ENCODE data around the gene C2orf68.
"Not testable (repeated sequence)": the region's sequence is repeated elsewhere in the genome, so short reads cannot be mapped to it uniquely, and the experiment has no call there.

The C2orf68 gene

DNA sequence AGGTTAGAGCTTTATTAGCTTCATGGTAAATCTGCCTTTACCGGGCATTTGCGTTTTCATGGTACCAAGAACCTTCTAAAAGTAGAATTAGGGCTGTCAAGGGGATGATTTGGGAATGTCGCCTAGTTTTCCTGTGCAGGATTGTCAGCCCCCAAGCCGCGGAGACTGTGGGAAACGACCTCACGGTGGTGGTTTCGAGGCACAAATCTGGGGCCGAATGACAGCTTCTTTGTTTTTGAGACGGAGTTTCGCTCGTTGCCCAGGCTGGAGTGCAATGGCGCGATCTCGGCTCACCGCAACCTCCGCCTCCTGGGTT lies 3.5 kb upstream of the C2orf68 start:
- ChIA-PET POLR2A (interaction anchor here (0.6 kb wide), 1 partner anchor 8 kb away, joined by 5 read pairs; no protein-coding TSS in a partner anchor), CTCF (interaction anchor here (1.1 kb wide), 1 partner anchor 11 kb away, joined by 4 read pairs; no protein-coding TSS in a partner anchor)
- TF ChIP-seq, protein P1, sequence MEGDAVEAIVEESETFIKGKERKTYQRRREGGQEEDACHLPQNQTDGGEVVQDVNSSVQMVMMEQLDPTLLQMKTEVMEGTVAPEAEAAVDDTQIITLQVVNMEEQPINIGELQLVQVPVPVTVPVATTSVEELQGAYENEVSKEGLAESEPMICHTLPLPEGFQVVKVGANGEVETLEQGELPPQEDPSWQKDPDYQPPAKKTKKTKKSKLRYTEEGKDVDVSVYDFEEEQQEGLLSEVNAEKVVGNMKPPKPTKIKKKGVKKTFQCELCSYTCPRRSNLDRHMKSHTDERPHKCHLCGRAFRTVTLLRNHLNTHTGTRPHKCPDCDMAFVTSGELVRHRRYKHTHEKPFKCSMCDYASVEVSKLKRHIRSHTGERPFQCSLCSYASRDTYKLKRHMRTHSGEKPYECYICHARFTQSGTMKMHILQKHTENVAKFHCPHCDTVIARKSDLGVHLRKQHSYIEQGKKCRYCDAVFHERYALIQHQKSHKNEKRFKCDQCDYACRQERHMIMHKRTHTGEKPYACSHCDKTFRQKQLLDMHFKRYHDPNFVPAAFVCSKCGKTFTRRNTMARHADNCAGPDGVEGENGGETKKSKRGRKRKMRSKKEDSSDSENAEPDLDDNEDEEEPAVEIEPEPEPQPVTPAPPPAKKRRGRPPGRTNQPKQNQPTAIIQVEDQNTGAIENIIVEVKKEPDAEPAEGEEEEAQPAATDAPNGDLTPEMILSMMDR (IDR thresholded peaks at IDR 0.05; ENCODE audit: control extremely low read depth, extremely low read depth, low read depth, missing control alignments) = no peak
- DNase-seq (ENCODE audit: extremely low spot score) = no peak

DNA sequence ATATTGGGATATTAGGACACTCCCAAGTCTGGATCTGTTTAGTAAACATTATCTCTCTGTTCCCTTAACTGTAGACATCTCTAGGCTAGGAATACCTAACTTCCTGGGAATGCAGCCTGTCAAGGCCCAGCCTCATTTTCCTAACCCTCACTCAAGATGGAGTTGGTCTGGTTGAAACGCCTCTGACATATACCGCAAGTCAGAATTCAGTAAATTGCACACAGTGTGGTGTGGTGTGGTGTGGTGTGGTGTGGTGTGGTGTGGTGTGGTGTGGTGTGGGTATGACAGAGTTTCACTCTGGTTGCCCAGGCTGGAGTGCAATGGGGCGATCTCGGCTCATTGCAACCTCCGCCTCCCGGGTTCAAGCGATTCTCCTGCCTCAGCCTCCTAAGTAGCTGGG lies 2.9 kb upstream of the C2orf68 start:
- not testable (repeated sequence) for DNase-seq (ENCODE audit: extremely low spot score)

DNA sequence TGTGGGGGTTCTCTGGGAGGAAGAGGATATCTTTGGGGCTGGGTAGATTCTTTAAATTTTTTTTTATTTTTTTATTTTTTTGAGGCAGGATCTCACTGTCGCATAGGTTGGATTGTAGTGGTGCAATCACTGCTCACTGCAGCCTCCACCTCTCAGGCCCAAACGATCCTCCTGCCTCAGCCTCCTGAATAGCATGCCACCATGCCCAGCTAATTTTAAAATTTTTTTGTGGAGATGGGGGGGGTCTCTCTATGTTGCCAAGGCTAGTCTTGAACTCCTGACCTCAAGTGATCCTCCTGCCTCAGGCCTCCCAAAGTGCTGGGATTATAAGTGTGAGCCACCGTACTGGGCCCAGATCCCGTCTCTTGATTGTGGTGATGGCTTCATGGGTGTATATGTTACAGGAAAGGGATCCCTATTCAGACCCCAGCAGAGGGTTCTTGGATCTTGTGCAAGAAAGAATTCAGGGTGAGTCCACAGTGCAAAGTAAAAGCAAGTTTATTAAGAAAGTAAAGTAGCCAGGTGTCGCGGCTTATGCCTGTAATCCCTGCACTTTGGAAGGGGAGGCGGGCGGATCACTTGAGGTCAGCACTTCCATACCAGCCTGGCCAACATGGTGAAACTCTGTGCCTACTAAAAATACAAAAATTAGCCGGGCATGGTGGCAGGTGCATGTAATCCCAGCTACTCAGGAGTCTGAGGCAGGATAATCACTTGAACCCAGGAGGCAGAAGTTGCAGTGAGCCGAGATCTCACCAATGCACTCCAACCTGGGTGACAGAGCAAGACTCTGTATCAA lies 2.0 kb upstream of the C2orf68 start:
- DNase-seq (ENCODE audit: extremely low spot score) = no peak
- TF ChIP-seq, protein P1 (IDR thresholded peaks at IDR 0.05; ENCODE audit: control extremely low read depth, extremely low read depth, low read depth, missing control alignments) = no peak
- ChIA-PET CTCF (interaction anchor here (1.1 kb wide), 1 partner anchor 23 kb away, joined by 4 read pairs; no protein-coding TSS in a partner anchor), POLR2A (interaction anchor here (0.6 kb wide), 1 partner anchor 11 kb away, joined by 3 read pairs; the partner anchor contains the start of gene TMEM150A)

More for the DNA sequence above, 2.9 kb upstream of the C2orf68 start:
- POLR2A ChIA-PET = not testable (repeated sequence)
- CTCF ChIA-PET = interaction anchor here (1.1 kb wide), 1 partner anchor 12 kb away, joined by 4 read pairs; no protein-coding TSS in a partner anchor

DNA sequence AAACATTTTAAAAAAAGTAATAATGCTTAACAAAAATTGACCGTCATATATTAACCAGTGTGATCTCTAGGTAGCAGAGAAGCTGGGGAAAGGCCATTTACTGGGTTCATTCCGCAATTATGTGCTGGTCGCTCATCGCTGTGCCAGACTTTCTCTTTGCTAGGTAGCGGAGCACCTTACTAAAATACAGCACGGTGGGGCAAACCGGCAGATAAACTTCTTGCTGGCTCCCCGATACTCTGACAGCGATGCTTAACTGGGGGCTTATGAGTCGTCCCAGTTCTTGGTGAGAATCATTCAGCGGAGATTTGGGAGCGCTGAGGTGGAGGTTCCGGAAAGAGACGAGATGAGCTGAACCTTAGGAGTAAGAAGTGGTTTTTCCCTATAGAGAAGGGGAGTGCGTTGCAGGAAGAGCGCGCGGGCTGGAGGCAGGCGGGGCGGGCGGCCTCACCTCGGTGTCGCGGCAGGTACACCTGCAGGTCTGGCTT lies 605 bp downstream of the C2orf68 start:
- POLR2A ChIA-PET = interaction anchor here (0.9 to 1.2 kb wide), 5 partner anchors 11 to 257 kb away, joined by 4 to 6 read pairs (median 4); partner anchors contain the start of genes ELMOD3, RETSAT and RNF181
- TF ChIP-seq, protein P1 (IDR thresholded peaks at IDR 0.05; ENCODE audit: control extremely low read depth, extremely low read depth, low read depth, missing control alignments) = no peak
- CTCF ChIA-PET = interaction anchor here (1.0 to 1.3 kb wide), 6 partner anchors 9 to 203 kb away, joined by 3 to 5 read pairs (median 3); partner anchors contain the start of gene TMEM150A
- DNase-seq (ENCODE audit: extremely low spot score) = no peak

DNA sequence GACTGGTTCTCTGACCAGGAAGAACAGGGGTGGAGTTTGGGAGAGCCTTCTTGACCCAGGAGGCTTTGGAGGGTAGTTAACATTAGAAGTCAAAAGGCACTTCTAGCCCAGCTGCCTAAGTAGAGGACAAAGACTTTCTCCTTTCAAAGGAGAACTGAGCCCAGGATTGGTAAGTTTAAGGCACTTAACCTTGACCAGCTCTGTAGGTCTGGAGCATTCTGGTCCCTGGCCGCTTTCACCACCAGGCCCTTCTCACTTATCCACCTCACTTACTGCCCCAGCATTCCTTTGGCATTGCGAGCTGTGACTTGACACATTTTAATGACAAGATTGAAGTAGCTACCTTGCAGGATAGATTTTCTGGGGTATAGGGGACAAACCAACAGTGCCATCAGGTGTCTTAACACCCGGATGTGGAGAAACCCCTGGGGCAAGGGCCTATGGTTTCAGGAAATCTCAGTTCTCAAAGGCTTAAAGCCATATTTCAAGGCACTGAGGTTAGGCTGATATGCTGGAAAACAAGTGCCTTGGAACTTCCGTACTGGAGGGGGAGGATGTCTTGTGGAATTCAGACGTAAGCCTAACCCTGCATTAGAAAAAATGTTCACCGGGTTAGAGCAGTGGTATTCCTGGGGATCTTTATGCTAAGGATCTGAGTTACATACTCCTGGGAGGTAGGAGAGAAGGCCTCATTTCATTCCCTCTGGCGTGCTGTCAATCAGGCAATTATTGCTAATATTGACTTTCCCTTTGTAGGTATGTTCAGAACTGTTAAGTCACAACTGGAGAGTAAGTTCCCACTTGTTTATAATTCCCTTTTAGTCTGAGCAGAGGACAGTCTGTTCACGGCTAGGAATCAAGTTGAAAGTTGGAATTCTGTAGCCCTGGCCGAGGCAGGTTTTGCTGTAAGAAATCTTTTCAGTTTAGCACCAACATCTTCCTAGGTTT lies 4.3 kb downstream of the C2orf68 start:
- TF ChIP-seq, protein P1 (IDR thresholded peaks at IDR 0.05; ENCODE audit: control extremely low read depth, extremely low read depth, low read depth, missing control alignments) = no peak
- ChIA-PET POLR2A (interaction anchor here (0.5 to 1.3 kb wide), 2 partner anchors 8 to 12 kb away, joined by 4 to 5 read pairs; partner anchors contain the start of gene RNF181), CTCF (interaction anchor here (0.8 to 3.3 kb wide), 2 partner anchors 10 to 30 kb away, joined by 3 to 11 read pairs; no protein-coding TSS in a partner anchor)
- no peak for DNase-seq (ENCODE audit: extremely low spot score)

DNA sequence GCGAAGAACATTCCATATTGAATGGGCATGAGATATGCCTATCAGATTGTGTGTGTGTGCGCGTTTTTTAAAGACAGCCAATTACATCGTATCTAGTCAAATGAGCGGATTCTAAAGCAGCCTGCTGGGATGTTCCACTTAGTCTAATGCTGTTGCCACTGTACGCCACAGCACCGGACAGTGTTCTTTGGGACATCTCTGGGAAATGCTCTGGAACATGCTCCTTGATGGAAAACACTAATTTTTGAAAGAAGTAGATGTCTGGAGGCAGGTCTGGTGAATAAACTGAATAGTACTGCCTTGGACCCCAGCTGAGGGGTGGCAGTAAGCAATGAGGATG lies 5.8 kb downstream of the C2orf68 start:
- TF ChIP-seq, protein P1 (IDR thresholded peaks at IDR 0.05; ENCODE audit: control extremely low read depth, extremely low read depth, low read depth, missing control alignments) = no peak
- POLR2A ChIA-PET = interaction anchor here (1.1 kb wide), 1 partner anchor 11 kb away, joined by 3 read pairs; the partner anchor contains the start of gene RNF181
- DNase-seq (ENCODE audit: extremely low spot score) = no peak
- CTCF ChIA-PET = interaction anchor here (1.4 to 3.3 kb wide), 2 partner anchors 22 to 31 kb away, joined by 3 to 11 read pairs; partner anchors contain the start of gene VAMP5

Data from GM10248 (cell line).